SW 1271 (cell line): ENCODE data around the gene LRRK1.
A peak's percentile ranks its signal among the peaks of the same experiment; 100 is the strongest.

Experiments
- DNase-seq, 2 experiments: peaks; one replicate each; lab custom pipeline; 2025; lab: John Stamatoyannopoulos, UW

The LRRK1 gene

GRCh38 chr15:101058735-101059134 is 139.6 kb downstream of the LRRK1 start:
- DNase-seq = no peak

DNA sequence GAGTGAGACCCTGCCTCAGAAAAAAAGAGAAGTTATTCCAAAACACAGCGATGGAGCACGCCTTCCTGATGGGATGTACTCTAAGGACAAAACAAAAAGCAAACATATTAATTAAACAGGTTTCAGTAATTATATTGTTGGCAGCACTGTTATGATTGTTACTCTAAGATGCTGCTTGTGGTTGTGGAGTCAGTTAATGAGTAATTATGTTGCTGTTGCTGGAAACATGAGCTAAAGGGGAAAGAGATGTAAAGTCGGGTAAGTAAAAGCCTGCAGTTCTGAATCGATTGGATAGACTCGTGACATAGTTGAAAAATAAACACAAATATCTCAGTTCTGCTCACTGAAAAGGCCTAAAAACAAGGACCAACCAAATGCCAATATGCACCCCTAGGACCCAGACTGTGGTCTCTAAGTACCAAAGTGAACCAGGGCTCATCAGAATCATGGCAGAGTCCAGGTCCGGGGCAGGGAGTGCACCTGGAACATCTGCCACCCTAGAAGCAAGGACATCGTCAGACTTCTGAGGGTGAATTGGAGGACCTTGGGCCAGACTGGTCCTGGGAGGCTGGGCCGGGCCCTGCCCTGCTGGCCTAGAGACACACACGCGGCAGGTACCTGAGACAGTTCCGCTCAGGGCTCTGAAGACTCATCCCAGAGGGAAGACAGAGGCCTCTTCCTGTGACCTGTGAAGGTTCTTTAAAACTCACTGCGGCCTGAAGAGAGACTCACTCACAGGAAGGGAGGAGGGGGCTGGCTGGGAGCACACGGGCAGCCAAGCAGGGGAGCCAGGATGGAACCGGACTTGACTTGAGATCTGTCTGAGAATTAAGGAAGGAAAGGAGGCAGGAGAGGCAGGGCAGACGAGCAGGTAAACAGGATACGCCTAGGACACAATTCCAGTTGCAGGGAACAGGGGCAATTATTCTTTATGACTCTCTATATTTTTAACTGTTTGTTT is 140.5 kb downstream of the LRRK1 start:
- DNase-seq = no peak

DNA sequence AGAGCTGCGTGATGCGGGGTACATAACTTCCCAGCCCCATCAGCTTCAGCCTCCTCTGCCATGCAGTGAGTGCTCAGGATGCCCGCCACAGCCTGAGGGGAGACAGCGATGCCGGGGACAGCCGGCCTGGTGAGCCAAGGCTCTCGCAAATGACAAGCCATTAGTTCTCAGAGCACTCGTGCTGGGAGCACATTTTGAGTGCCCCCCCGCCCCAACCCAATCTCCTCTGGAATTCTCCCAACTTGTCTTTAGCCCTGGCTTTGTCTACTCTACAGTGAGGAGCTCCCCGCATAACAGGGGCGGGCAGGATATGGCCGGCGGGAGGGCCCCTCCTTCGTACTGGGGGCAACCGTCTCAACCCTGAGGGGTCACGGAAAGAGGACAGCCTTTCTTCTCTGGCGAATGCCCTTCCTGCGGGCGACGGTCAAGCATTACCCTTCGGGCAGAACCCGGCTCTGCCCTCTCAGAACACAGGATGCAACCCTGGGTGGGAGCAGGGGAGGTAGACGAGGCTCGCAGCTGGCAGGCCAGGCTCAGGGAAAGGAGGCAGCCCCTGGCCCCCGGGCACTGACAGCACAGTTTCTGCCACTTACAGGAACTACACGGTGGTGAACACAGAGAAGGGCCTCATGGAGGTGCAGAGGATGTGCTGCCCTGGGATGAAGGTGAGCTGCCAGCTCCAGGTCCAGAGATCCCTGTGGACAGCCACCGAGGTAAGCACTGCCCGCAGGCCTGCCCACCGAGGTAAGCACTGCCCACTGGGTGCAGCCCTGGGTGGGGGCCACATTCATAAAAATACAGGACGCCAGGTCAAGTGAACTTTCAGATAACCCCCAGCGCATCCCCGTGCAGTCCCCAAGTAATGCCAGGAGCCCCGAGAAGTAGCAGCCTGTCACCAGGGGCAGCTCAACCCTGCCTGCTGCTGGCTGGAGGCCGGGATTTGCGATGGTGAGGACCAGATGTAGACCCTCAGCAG is 141.7 kb downstream of the LRRK1 start:
- DNase-seq = no peak

- DNase-seq = no peak
Measured at GRCh38 chr15:101062063-101062462, 142.9 kb downstream of the LRRK1 start.

DNA sequence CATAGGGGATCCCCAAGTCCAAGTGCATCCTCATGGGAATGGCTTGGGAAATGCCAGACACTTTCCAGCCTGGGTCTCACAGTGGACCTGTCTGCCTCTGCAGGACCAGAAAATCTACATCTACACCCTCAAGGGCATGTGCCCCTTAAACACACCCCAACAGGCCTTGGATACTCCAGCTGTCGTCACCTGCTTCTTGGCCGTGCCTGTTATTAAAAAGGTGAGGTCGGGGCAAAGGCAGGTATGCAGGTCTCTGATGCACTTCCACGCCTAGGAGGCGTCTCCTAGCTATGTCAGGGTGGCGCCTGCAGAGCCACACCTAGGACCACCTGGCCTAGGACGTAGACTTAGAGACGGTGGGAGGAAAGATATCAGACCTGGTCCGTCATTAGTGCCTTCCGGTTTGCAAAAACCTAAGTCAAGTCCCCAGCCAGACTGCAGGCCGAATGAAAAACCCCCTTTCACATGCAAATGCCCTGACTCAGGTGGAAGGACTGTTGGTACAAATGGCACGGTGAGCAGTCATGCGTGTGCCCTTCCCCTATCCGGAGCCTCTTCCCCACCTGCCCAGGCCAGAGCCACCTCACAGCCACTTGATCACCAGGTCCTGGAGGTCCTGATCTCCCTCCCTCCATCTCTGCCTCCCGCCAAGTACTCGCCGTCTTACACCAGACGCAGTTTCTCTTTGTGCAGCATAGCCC is 143.5 kb downstream of the LRRK1 start:
- no peak for DNase-seq

- DNase-seq = no peak
Measured at GRCh38 chr15:101063212-101063611, 144.1 kb downstream of the LRRK1 start.

DNA sequence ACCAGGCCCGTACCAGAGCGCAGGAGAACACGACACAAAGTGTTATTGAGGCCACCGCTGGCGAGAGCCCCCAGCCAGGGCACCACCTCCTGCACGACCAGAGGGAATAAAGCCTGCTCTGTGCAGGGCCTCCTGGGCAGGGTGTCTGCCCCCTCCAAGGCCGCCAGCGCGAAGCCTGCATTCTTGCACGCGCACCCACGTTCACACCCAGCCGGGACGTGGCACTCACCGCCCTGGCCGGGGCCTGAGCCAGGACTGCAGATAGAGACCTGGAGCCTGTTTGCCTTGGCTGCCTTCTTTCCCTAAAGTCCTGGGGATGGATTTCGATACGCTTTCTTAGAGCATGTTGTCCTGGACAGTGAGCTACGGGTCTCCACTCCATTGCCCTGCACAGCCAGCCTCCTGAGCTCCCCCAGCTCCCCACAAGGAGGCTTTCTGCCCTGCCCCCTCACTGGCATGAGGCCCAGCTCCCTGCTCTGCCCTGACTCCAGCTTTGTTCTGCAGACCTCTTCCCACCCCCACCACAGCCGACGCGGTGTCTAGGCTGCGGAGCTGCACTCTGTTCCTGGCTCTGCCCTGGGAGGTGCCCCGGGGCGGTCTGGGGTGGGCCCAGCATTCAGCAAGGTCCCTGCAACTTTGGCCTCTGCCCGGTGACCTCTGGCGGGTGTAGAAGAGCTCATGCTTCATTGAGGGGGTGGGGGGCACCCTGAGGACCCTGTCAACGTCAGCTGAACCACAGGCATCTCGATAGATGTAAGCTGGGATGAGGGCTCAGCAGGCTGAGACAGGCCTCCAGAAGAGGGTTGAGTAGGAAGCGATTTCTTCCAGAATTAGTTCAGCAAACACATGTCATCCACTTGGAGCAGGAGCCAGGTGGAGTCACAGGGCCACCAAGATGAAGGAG is 145.0 kb downstream of the LRRK1 start:
- no peak for DNase-seq

- no peak for DNase-seq
Measured at GRCh38 chr15:101064795-101065569, 145.8 kb downstream of the LRRK1 start.

DNA sequence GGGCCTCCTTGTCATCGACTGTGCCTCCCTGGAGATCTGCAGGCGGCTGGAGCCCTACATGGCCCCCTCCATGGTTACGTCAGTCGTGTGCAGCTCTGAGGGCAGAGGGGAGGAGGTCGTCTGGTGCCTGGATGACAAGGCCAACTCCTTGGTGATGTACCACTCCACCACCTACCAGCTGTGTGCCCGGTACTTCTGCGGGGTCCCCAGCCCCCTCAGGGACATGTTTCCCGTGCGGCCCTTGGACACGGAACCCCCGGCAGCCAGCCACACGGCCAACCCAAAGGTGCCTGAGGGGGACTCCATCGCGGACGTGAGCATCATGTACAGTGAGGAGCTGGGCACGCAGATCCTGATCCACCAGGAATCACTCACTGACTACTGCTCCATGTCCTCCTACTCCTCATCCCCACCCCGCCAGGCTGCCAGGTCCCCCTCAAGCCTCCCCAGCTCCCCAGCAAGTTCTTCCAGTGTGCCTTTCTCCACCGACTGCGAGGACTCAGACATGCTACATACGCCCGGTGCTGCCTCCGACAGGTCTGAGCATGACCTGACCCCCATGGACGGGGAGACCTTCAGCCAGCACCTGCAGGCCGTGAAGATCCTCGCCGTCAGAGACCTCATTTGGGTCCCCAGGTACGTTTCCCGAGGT is 146.5 kb downstream of the LRRK1 start:
- DNase-seq = no peak

- no peak for DNase-seq
Measured at GRCh38 chr15:101066501-101067408, 147.6 kb downstream of the LRRK1 start.

DNA sequence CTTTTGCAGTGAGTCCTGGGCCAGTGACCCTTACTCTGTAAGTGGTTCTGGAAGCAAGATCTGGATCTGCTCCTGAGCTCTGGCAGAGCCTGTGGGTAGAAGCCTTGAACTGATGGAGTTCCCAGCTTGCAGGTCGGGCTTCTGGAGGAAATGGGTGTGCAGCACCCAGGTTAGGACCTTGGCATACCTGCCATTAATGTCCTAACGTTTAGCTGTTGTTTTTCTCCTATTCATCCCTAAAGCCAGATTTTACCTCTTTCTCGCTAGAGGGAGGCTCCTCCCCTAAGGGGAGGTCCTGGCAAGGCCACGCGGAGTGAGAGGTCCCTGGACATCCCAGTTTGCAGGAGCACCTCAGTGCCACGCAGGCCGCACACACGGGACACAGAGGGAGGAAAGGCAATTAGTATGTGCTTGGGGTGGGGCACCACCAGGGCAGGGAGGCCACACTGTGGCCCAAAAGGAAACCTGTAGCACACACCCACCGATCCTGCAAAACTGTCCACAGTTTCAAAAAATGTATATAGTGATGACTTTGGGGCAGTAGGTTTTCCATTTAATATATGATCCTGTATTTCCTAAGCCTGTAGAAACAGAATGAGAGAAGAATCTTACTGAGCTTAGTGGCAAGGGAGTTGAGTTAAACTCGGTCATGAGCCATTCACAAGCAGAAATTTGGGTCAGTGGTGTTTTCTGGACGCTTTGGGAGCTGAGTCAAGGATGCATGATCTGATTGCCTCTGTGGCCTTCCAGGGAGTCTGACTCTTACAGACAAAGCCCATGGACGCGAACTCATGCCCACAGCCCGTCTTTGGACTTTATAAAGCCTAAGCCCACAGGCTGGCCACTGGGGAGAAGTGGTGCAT is 148.7 kb downstream of the LRRK1 start:
- no peak for DNase-seq

DNA sequence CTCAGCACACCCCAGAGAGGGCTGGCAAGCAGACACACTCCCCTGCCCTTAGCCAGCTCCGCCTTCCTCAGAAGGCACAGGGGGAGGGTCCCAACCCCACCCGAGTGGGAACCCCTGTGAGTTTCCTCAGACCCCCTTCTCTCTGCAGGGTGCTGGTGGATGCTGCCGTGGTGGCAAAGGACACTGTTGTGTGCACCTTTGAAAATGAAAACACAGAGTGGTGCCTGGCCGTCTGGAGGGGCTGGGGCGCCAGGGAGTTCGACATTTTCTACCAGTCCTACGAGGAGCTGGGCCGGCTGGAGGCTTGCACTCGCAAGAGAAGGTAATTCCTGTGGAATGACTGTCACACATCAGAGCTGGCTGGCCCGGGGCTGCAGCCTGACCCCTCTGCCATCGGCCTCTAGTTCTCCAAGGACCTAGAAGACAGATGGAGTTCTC is 149.4 kb downstream of the LRRK1 start:
- DNase-seq = no peak

GRCh38 chr15:101068961-101069653 is 149.9 kb downstream of the LRRK1 start:
- DNase-seq = no peak

- DNase-seq = no peak
Measured at GRCh38 chr15:101069654-101069973, 150.5 kb downstream of the LRRK1 start.

- no peak for DNase-seq
Measured at GRCh38 chr15:101070024-101070423, 150.9 kb downstream of the LRRK1 start.

- peak in 1 of 2 experiments; percentile 74 for DNase-seq
Measured at GRCh38 chr15:101070502-101071273, 151.5 kb downstream of the LRRK1 start.
